ENCODE results near the gene MS4A4E. TPM values are rescaled to one million over a fixed set of nuclear protein-coding genes. Genes with fewer than 3 reads are reported as not detected.

Gene MS4A4E
- total RNA-seq, 1 donor from 2014 or later = 2.7 TPM

DNA sequence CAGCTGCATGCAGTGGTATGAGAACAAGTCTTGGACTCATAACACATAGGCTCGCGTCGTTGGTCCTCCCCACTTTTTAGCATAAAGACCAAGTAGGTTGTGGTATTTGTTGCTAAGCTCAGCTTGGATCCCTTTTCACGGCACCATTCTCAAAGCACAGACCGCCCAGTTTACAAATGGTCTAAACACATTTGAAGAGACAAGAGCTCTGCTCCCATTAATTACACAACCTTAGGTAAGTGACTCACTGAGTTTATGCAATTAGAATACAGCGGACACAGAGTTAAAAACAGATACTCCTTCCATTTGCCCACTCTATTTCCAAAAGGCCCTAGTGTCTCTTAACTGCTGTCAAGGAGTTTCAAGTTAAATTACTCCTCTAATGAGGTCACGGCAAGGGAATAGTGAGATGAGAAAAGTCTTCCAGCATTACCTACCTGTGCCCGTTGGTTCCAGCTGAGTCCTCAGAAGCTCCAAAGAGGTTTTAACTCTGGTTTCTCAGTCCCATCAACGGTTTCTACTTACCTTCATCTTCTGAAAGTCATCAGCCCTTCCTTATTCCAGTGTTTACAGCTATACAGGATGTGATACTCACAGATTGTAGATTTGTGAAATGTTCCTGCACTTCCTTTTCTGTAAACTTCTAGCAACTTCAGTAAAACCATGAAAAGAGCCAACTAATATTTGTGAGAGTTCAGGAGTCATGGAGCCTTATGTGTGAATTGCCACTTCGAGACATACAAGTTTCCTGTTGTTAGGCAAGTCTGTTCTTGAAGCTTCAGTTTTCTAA, 60.2 kb downstream of the MS4A4E start, which contains the start of gene MS4A6A:
Gene MS4A6A (minus strand): TSS at position 543 of the 790 bp plus-strand sequence. CDS start 1,356 bp downstream, outside the sequence.
- ATAC-seq (peak; percentile 65 to 66), DNase-seq (no peak)
- Histone ChIP-seq H3K4me1 (peaks cover 7% of the 10 kb centered on the region), H3K9me3 (no peaks in the 10 kb centered on the region), H3K27me3 (ENCODE audit: low read depth) (no peaks in the 10 kb centered on the region), H3K4me3 (peak within 1 kb of the TSS; percentile 44), H3K36me3 (no peaks in the 10 kb centered on the region), H3K27ac (peak within 1 kb of the TSS; percentile 71)
- intact Hi-C loops (cut with DNase I) = no loop called here
- TF ChIP-seq, protein P1, sequence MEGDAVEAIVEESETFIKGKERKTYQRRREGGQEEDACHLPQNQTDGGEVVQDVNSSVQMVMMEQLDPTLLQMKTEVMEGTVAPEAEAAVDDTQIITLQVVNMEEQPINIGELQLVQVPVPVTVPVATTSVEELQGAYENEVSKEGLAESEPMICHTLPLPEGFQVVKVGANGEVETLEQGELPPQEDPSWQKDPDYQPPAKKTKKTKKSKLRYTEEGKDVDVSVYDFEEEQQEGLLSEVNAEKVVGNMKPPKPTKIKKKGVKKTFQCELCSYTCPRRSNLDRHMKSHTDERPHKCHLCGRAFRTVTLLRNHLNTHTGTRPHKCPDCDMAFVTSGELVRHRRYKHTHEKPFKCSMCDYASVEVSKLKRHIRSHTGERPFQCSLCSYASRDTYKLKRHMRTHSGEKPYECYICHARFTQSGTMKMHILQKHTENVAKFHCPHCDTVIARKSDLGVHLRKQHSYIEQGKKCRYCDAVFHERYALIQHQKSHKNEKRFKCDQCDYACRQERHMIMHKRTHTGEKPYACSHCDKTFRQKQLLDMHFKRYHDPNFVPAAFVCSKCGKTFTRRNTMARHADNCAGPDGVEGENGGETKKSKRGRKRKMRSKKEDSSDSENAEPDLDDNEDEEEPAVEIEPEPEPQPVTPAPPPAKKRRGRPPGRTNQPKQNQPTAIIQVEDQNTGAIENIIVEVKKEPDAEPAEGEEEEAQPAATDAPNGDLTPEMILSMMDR (IDR thresholded peaks at IDR 0.05) = no peak

GRCh38 chr11:60175860-60176275, 67.1 kb downstream of the MS4A4E start:
- DNase-seq (no peak), ATAC-seq (peak in 1 of 2 donors; percentile 25)
- Histone ChIP-seq H3K4me3 (no peak overlapping the region), H3K27ac (no peak overlapping the region), H3K4me1 (no peaks in the 10 kb centered on the region), H3K36me3 (peaks cover 12% of the 10 kb centered on the region), H3K27me3 (ENCODE audit: low read depth) (no peaks in the 10 kb centered on the region), H3K9me3 (no peaks in the 10 kb centered on the region)
- intact Hi-C loops (cut with DNase I) = no loop called here
- TF ChIP-seq, protein P1 (IDR thresholded peaks at IDR 0.05) = no peak

GRCh38 chr11:60172011-60172410, 70.9 kb downstream of the MS4A4E start:
- Histone ChIP-seq H3K9me3 (no peaks in the 10 kb centered on the region), H3K36me3 (peaks cover 8% of the 10 kb centered on the region), H3K27ac (no peak overlapping the region), H3K4me1 (no peaks in the 10 kb centered on the region), H3K4me3 (no peak overlapping the region), H3K27me3 (ENCODE audit: low read depth) (no peaks in the 10 kb centered on the region)
- no peak for DNase-seq
- intact Hi-C loops (cut with DNase I) = no loop called here
- no peak for ATAC-seq
- TF ChIP-seq, protein P1 (IDR thresholded peaks at IDR 0.05) = no peak

DNA sequence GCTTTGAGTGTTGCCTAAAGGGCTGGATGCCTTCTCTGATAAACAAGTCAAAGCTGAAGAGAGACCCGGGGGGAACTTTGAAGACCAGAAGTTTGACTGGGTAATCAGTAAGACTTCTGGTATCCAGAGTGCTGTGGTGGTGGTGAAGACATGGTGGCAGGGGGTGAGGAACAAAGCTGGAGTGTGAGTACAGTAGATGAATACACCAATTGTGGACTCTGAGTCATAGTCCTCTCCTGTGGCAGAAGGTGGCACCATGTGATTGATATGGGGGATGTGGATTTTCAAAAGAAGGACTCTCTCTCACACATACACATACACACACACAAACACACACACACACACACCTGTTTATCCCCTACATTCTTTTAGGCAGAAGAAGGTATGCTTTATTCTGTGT, 72.4 kb downstream of the MS4A4E start:
- ATAC-seq = no peak
- Histone ChIP-seq H3K27ac (no peak overlapping the region), H3K27me3 (ENCODE audit: low read depth) (no peaks in the 10 kb centered on the region), H3K36me3 (peaks cover 7% of the 10 kb centered on the region), H3K4me3 (no peak overlapping the region), H3K4me1 (no peaks in the 10 kb centered on the region), H3K9me3 (no peaks in the 10 kb centered on the region)
- no peak for DNase-seq
- TF ChIP-seq, protein P1 (IDR thresholded peaks at IDR 0.05) = no peak
- intact Hi-C loops (cut with DNase I) = no loop called here

- no peak for DNase-seq
- peak; percentile 36 to 64 for ATAC-seq
- no peaks in the 10 kb centered on the region for H3K36me3 ChIP-seq
- no peaks in the 10 kb centered on the region for H3K9me3 ChIP-seq
- H3K27ac ChIP-seq = no peak overlapping the region
- H3K4me1 ChIP-seq = no peaks in the 10 kb centered on the region
- H3K27me3 ChIP-seq (ENCODE audit: low read depth) = no peaks in the 10 kb centered on the region
- H3K4me3 ChIP-seq = no peak overlapping the region
- intact Hi-C loops (cut with DNase I) = no loop called here
- TF ChIP-seq, protein P1 (IDR thresholded peaks at IDR 0.05) = peak; percentile 47
Measured at GRCh38 chr11:60169264-60169915, 73.5 kb downstream of the MS4A4E start.
